ENCODE measurements around the gene SLC50A1. TPM values are rescaled to one million over a fixed set of nuclear protein-coding genes. Genes with fewer than 3 reads are reported as not detected.

The SLC50A1 gene
- total RNA-seq, 1 experiment from 2014 or later = 67.6 TPM

DNA sequence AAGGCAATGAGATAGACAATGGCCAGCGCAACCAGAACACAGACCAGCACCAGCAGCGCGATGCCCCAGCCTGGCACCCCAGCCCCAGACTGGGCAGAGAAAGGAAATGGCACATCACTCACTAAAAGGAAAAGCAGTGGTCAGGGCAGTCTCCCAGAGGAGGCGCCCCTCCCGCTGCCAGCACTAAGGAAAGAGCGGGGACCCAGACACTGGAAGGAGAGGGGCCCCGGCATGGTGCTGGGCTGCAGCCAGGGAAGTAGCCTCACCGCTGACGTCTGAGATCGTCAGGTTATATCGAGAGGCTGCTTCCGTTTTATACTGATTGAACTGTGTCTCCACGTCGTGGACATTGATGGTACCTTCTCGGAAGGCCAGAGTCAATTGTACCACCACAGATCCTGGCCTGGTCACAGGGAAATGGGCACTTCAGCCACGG, 51.8 kb downstream of the SLC50A1 start:
- no TSS peak for BruUV-seq (replicated peaks)
- no peaks in the 10 kb centered on the region for H3K9me3 ChIP-seq (ENCODE audit: insufficient read depth, low read depth)
- no peaks in the 10 kb centered on the region for H3K36me3 ChIP-seq (ENCODE audit: low read depth)
- POLR2A ChIA-PET (ENCODE audit: unreplicated experiment) = no interaction called here
- H3K4me2 ChIP-seq = no peak overlapping the region
- H3K27me3 ChIP-seq (ENCODE audit: insufficient read depth, low read depth) = no peaks in the 10 kb centered on the region
- no peak overlapping the region for H2AFZ ChIP-seq
- no peaks in the 10 kb centered on the region for H3K79me2 ChIP-seq (ENCODE audit: low read depth)
- H3K27ac ChIP-seq = no peak overlapping the region
- CTCF ChIA-PET = no interaction called here
- no peaks in the 10 kb centered on the region for H3K9me2 ChIP-seq (ENCODE audit: insufficient read depth)
- TF ChIP-seq, protein P1, sequence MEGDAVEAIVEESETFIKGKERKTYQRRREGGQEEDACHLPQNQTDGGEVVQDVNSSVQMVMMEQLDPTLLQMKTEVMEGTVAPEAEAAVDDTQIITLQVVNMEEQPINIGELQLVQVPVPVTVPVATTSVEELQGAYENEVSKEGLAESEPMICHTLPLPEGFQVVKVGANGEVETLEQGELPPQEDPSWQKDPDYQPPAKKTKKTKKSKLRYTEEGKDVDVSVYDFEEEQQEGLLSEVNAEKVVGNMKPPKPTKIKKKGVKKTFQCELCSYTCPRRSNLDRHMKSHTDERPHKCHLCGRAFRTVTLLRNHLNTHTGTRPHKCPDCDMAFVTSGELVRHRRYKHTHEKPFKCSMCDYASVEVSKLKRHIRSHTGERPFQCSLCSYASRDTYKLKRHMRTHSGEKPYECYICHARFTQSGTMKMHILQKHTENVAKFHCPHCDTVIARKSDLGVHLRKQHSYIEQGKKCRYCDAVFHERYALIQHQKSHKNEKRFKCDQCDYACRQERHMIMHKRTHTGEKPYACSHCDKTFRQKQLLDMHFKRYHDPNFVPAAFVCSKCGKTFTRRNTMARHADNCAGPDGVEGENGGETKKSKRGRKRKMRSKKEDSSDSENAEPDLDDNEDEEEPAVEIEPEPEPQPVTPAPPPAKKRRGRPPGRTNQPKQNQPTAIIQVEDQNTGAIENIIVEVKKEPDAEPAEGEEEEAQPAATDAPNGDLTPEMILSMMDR (conservative IDR thresholded peaks at IDR 0.05) = no peak
- TF ChIP-seq EZH2 (IDR thresholded peaks at IDR 0.05; ENCODE audit: low read depth) = no peak
- no peaks in the 10 kb centered on the region for H4K20me1 ChIP-seq (ENCODE audit: insufficient read depth)
- H3K4me3 ChIP-seq = no peak overlapping the region
- H3F3A ChIP-seq (ENCODE audit: insufficient read depth, low read depth) = peaks cover 11% of the 10 kb centered on the region; the same call in 1 of the 2 replicates
- no peak for DNase-seq
- intact Hi-C loops (cut with micrococcal nuclease; ENCODE audit: unreplicated experiment) = no loop called here
- peaks cover 10% of the 10 kb centered on the region; the same call in 1 of the 2 replicates for H3K4me1 ChIP-seq (replicated peaks; ENCODE audit: insufficient read depth)

DNA sequence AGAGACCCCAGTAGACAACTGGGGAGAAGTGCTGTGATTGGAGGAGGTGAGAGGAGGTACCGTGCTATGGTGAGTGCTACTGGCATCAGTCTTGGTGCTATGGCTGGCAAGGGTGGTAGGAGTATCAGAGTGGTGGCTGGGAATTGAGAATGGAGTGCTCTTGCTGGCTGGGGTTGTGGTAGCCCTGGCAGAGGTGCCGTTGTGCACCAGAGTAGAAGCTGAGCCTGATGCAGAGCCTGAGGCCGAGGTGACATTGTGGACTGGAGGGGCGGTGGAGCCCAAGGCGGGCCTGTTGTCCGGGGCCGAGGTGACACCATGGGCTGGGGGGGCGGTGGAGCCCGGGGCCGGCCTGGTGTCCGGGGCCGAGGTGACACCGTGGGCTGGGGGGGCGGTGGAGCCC, 52.6 kb downstream of the SLC50A1 start:
- ChIA-PET POLR2A (ENCODE audit: unreplicated experiment) (no interaction called here), CTCF (no interaction called here)
- H2AFZ ChIP-seq = no peak overlapping the region
- no peaks in the 10 kb centered on the region for H3K36me3 ChIP-seq (ENCODE audit: low read depth)
- no peaks in the 10 kb centered on the region for H3K9me3 ChIP-seq (ENCODE audit: insufficient read depth, low read depth)
- H3K27me3 ChIP-seq (ENCODE audit: insufficient read depth, low read depth) = no peaks in the 10 kb centered on the region
- no peaks in the 10 kb centered on the region for H3K79me2 ChIP-seq (ENCODE audit: low read depth)
- no TSS peak for BruUV-seq (replicated peaks)
- no peak overlapping the region for H3K4me3 ChIP-seq
- H4K20me1 ChIP-seq (ENCODE audit: insufficient read depth) = no peaks in the 10 kb centered on the region
- intact Hi-C loops (cut with micrococcal nuclease; ENCODE audit: unreplicated experiment) = no loop called here
- no peak for DNase-seq
- H3F3A ChIP-seq (ENCODE audit: insufficient read depth, low read depth) = peaks cover 12% of the 10 kb centered on the region; the same call in 1 of the 2 replicates
- TF ChIP-seq, protein P1 (conservative IDR thresholded peaks at IDR 0.05) = no peak
- no peak for TF ChIP-seq EZH2 (IDR thresholded peaks at IDR 0.05; ENCODE audit: low read depth)
- H3K9me2 ChIP-seq (ENCODE audit: insufficient read depth) = no peaks in the 10 kb centered on the region
- H3K27ac ChIP-seq = no peak overlapping the region
- peaks cover 12% of the 10 kb centered on the region; the same call in 1 of the 2 replicates for H3K4me1 ChIP-seq (replicated peaks; ENCODE audit: insufficient read depth)
- H3K4me2 ChIP-seq = no peak overlapping the region

Other genes with a start within 250 kb of the SLC50A1 start
- 27.1 and 38.2 TPM in 2 replicates for gene PMVK, start 199.1 kb upstream of the SLC50A1 start, total RNA-seq (2021)
- gene PBXIP1, start 179.8 kb upstream of the SLC50A1 start, total RNA-seq (2021) = 36.3 and 40.2 TPM in 2 replicates
- gene PYGO2, start 174.1 kb upstream of the SLC50A1 start, total RNA-seq (2021) = 30.0 and 33.2 TPM in 2 replicates
- gene SHC1, start 165.1 kb upstream of the SLC50A1 start, total RNA-seq (2021) = 162 and 210 TPM in 2 replicates
- 236 and 300 TPM in 2 replicates for gene CKS1B, start 161.2 kb upstream of the SLC50A1 start, total RNA-seq (2021)
- gene FLAD1, start 152.5 kb upstream of the SLC50A1 start, total RNA-seq (2021) = 47.9 and 54.2 TPM in 2 replicates
- gene LENEP, start 142.3 kb upstream of the SLC50A1 start, total RNA-seq (2021) = 1.2 and 1.3 TPM in 2 replicates
- 38.6 and 44.1 TPM in 2 replicates for gene ZBTB7B, start 133.1 kb upstream of the SLC50A1 start, total RNA-seq (2021)
- 4.4 and 4.7 TPM in 2 replicates for gene DCST2, start 102.1 kb upstream of the SLC50A1 start, total RNA-seq (2021)
- gene DCST1, start 102.0 kb upstream of the SLC50A1 start, total RNA-seq (2021) = 0.22 and 0.43 TPM in 2 replicates
- 187 and 195 TPM in 2 replicates for gene ADAM15, start 84.5 kb upstream of the SLC50A1 start, total RNA-seq (2021)
- gene EFNA4, start 72.1 kb upstream of the SLC50A1 start, total RNA-seq (2021) = 14.0 and 17.3 TPM in 2 replicates
- gene EFNA3, start 57.0 kb upstream of the SLC50A1 start, total RNA-seq (2021) = 6.7 and 8.8 TPM in 2 replicates
- gene EFNA1, start 8.0 kb upstream of the SLC50A1 start, total RNA-seq (2021) = 30.6 and 35.7 TPM in 2 replicates
- gene DPM3, start 4.7 kb downstream of the SLC50A1 start, total RNA-seq (2021) = 83.7 and 127 TPM in 2 replicates
- gene KRTCAP2, start 37.5 kb downstream of the SLC50A1 start, total RNA-seq (2021) = 112 and 156 TPM in 2 replicates
- gene TRIM46, start 38.0 kb downstream of the SLC50A1 start, total RNA-seq (2021) = 6.0 and 6.2 TPM in 2 replicates
- 45.4 and 58.8 TPM in 2 replicates for gene THBS3, start 72.0 kb downstream of the SLC50A1 start, total RNA-seq (2021)
- gene MTX1, start 72.8 kb downstream of the SLC50A1 start, total RNA-seq (2021) = 56.1 and 68.9 TPM in 2 replicates
- 56.9 and 60.8 TPM in 2 replicates for gene ENTREP3, start 119.6 kb downstream of the SLC50A1 start, total RNA-seq (2021)
- 56.9 and 64.1 TPM in 2 replicates for gene SCAMP3, start 126.5 kb downstream of the SLC50A1 start, total RNA-seq (2021)
- 39.1 and 43.9 TPM in 2 replicates for gene CLK2, start 137.7 kb downstream of the SLC50A1 start, total RNA-seq (2021)
- gene HCN3, start 141.6 kb downstream of the SLC50A1 start, total RNA-seq (2021) = 6.6 and 7.5 TPM in 2 replicates
- gene PKLR, start 165.6 kb downstream of the SLC50A1 start, total RNA-seq (2021) = not detected in 2 replicates
- gene FDPS, start 173.0 kb downstream of the SLC50A1 start, total RNA-seq (2021) = 397 and 568 TPM in 2 replicates
- 43.4 and 45.3 TPM in 2 replicates for gene RUSC1, start 185.0 kb downstream of the SLC50A1 start, total RNA-seq (2021)

All from PC-9 (cell line).